Activated CD4-positive, alpha-beta T cell treated with anti-CD3 and anti-CD28 coated beads, Interleukin-2, amount 50 U/mL, for 16 hours (primary cell): Measurements from ENCODE around the gene NUAK2.
"Not testable (repeated sequence)": the region's sequence is repeated elsewhere in the genome, so short reads cannot be mapped to it uniquely, and the experiment has no call there.

Experiments used
- DNase-seq: peaks from one replicate; pipeline ENCODE4 v3.0.0-alpha.2; 2020

The NUAK2 gene

GRCh38 chr1:205321162-205321958 is at the start of gene NUAK2:
Gene NUAK2 (minus strand): TSS chr1:205321745. CDS start chr1:205321628, 117 bp downstream.
- peak; percentile 63 for DNase-seq

- DNase-seq: no peak
Measured at GRCh38 chr1:205370780-205371179, 49.2 kb upstream of the NUAK2 start.

DNA sequence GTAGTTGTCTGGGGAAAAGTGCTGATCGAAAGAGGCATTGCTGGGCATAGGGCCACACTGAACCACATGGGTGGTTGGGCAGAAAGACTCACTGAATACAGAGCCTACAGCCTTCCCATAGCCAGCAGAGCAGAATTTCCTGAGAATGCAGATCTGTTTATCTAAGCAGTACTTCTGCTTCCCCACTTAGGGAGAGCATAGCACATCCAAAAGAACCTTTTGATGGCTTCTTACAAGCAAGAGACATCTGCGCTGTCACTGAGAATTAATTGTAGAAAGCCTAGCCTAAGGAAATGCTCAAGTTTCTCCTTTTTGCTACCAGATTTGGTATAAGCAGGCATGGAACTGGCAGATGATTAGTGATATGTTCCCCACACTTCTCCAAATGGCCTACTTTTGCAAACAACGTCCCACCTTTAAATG is 48.2 kb upstream of the NUAK2 start:
- DNase-seq: no peak

DNA sequence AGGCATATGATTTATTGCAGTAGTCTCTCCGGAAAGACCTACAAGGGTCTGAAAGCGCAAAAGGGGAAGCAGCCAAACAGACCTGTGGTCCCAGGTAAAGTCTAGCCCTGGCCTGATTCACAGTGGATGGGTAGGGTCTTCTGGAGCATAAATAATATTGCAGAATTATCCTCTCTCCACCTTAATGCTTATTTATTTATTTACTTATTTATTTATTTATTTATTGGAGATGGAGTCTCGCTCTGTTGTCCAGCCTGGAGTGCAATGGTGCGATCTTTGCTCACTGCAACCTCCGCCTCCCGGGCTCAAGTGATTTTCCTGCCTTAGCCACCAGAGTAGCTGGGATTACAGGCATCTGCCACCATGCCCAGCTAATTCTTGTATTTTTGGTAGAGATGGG is 46.9 kb upstream of the NUAK2 start:
- DNase-seq: no peak

- DNase-seq: no peak
Measured at GRCh38 chr1:205365945-205366463, 44.5 kb upstream of the NUAK2 start.

DNA sequence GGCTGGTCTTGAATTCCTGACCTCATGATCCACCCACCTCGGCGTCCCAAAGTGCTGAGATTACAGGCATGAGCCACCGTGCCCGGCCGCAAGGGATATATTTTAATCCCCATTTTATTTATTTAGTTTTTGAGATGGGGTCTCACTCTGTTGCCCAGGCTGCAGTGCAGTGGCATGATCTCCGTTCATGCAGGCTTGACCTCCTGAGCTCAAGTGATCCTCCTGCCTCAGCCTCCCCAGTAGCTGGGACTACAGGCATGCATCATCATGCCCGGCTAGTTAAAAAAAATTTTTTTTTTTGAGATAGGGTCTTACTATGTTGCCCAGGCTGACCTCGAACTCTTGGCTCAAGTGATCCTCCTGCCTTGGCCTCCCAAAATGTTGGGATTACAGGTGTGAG is 43.5 kb upstream of the NUAK2 start:
- not testable (repeated sequence) for DNase-seq

DNA sequence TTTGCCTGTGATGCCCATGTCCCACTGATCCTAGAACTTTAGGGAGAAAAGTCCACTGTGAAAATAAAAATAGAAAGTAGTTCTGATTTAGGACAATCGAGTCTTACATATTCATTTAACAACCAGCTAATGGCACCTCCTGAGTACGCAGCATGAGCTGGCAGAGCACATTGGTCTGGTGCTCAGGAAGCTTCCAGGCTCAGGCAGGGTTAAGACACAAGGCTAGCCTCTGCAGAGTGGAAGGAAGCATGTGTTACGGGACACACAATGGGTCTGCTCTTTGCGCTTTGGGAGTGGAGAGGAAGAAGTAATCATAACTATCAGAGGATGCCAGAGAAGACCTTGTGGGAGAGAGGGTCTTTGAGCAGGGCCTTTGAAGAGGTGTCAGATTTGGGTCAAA is 39.3 kb upstream of the NUAK2 start:
- DNase-seq: no peak

GRCh38 chr1:205359771-205360565 is 38.4 kb upstream of the NUAK2 start:
- DNase-seq: no peak

DNA sequence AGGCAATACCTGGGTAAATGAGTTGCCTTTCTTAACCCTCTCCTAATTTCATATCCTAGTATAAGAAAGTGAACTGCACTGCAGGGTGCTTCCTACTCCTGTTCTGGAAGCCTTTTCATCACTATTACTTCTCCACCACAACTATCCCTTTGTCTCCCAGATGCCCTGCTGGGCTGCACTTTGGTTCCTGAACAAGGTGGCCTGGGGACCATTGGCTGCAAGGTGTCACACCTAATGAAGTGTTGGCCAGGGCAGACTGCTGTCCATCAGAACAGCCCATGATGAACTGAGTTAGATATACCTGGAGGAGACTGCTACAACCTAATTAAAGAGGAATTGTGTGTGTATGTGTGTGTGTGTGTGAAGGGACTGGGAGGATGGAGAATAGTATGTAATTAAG is 37.0 kb upstream of the NUAK2 start:
- DNase-seq: no peak

DNA sequence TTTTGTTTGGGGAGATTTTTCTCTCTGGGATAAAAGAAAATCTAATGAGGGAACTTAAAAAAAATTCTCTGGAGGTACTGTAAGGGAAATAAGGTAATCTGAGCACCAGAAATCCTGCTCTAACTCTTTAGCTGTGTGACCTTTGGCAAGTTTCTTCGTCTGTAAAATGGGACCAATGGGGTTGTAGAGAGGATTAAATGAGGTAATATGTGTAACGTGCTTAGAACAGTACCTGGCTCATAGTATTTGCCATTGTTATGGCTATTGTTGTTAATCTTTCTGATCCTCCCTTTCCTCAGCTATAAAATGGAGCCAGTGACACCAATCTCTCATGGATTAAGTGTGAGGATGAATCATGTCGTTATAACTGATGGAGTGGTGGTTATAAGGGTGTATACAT is 36.0 kb upstream of the NUAK2 start:
- DNase-seq: no peak

DNA sequence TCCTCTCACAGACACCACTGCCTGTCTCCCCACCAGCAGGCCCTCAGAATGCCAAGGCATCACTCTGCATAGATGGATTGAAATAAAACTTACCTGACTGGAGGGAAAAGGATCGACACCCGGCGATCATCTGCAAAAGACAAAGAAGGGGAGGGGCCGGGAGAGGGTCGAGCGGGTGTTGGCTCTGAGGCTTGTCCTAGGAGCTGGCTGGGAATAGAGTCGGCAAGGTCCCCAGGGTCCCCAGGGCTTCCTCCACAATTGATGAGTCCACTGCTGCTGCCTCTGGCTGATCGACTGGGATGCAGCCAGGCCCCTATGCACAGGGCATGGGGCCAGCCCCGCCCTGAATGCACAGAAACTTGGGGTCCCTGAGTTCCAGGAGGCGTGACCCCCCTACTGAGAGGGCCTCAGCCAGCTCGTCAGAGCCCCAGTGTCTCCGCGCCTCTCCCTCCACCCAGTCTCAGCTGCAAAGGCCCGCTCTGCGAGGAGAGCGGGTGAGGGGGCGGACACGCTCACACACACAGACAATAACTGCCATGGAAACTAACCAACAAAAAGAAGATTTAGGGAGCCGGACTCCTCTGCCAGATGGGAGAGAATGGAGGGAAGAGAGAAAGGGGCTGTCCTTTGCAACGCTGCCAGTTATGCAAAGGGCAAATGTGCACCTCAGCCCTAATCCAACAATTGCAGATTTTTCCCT is 35.0 kb upstream of the NUAK2 start, which contains the start of gene KLHDC8A:
TSS of gene KLHDC8A (minus strand) at position 483 of the 700 bp plus-strand sequence. CDS start 13,318 bp downstream, outside the sequence.
- DNase-seq: no peak

DNA sequence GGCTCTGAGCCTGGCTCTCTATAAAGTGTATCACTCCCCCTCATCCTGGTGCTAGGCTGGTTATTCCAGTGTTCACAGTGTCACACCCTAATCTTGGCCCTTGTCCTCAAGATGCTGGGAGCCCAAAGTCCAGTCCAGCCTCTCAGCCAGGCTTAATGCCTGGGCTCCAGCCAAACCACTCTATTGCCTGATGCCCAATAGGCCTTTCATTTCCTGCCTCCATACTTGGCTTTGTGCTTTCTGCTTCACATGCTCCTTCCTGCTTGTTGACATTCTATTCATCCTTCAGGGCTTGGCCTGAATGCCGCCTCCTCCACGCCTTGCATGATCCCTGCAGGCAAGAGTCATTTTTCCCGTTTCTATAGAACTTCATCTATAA is 33.5 kb upstream of the NUAK2 start:
- DNase-seq: no peak

DNA sequence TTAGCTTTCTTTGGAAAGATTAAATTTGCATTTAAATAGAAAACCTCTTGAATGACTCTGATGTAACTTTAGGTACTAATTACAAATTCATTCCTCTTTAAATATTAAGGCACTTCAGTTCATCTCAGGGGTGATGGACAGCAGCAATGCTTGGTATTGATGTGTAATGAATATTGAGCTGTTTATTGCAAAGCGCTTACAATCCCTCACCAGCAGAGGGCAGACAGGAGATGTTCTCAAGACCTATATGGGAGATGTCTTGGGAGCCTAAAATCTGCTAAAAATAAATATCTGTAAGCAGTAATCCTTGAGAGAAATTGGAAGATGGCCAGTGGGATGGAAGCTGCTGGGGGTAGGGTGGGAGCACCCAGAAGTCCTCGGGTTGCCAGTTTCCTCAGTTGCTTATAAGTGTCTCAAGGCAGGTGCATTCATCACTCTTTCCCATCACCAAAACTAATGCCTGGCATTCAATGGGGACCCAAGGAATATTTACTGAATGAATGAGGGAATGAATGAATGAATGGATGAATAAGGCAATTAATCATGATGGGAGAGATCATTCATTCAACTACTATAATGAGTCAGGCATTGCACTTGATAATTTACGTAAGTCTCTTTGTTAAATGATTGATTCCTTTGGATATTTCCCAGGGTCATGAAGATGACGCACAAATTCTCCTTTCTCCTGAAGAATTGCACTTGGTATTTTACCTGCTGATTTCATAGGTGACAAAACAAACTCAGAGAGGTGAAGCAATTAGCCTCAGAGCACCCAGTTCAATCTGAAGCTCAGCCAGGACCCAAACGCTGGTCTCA is 32.9 kb upstream of the NUAK2 start:
- peak; percentile 61 for DNase-seq

DNA sequence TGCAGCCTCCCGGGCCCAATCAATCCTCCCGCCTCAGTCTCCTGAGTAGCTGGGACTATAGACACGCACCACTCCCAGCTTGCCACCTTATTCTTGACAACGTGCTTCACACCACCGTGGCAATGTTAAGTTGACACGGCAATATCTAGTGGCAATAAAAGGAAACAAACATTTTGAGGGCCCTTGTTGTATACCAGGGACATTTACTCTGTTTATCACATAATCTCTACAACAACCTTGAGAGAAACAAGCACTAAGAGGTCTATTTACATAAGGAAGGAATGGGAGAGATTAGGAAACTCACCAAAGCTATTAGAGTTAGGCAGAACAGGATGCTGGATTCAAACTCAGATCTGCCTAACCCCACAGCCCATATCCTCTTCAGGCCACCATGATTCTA is 32.1 kb upstream of the NUAK2 start:
- DNase-seq: no peak

DNA sequence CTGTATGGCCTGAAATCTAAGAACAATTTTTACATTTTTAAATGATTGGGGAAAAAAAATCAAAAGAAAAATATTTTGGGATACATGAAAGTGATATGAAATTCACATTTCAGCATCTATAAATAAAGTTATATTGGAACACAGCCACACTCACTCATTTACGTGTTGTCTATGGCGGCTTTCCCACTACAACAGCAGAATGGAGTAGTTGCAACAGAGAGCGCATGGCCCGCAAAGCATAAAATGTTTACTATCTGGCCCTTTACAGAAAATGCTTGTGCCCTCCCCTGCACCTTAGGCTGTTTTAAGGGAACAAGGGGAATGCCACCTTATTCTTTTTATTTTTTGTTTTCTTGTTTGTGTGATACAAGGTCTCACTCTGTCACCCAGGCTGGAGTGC is 31.6 kb upstream of the NUAK2 start:
- DNase-seq: no peak

DNA sequence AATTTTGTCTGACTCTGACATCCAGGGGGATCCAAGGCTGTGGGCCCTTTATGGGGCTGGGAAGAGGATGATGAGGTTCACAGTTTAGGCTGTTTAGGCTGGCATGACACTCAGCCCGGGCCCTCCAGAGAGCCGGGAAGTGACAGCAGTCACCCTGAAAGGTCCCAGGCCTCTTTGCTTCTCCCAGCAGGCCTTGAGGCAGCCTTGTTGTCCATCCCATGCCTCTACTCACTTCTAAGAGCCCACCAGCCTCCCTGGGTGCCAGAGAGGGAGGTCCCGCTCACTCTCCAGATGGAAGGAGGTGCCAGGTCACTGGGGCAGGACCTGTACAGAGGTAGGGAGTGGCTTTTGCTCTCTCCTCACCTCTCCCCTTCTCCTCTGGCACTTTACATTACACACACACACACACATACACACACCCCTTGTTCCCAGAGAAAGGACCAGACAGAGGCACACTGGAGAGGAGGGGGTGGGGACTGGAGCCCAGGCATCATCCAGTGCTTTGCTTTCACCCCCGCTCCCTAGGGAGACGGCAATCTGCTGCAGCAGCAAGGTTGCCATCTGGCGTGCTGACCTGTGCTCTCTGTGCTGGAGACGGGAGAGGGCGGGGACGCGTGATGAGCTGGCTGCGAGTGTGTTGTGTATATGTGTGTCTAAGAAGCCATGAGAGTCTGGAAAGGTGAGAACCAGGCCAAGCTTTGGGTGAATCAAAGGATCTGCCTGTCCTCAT is 30.6 kb upstream of the NUAK2 start:
- DNase-seq: no peak

DNA sequence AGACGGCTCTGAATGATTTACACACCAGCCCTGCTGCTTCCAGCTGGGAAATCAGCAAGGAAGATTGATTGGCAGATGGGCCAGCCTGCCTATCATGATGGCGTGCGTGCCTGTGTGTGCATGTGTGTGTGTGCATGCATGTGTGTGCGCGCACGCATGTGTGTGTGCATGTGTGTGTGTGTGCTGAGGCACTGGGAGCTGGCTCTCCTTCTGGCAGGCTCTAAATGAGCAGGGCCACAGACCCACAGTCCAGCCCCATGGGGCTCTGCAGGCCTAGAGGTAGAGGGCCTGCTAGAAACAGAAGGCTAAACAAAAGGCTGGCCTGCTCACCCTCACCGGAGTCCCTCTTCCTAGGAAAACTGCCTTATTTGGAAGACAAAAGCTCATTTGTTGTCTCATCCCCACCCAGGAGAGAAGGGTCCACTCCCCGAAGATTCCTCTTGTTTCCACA is 29.2 kb upstream of the NUAK2 start:
- DNase-seq: no peak

- DNase-seq: no peak
Measured at GRCh38 chr1:205350124-205350523, 28.6 kb upstream of the NUAK2 start.

DNA sequence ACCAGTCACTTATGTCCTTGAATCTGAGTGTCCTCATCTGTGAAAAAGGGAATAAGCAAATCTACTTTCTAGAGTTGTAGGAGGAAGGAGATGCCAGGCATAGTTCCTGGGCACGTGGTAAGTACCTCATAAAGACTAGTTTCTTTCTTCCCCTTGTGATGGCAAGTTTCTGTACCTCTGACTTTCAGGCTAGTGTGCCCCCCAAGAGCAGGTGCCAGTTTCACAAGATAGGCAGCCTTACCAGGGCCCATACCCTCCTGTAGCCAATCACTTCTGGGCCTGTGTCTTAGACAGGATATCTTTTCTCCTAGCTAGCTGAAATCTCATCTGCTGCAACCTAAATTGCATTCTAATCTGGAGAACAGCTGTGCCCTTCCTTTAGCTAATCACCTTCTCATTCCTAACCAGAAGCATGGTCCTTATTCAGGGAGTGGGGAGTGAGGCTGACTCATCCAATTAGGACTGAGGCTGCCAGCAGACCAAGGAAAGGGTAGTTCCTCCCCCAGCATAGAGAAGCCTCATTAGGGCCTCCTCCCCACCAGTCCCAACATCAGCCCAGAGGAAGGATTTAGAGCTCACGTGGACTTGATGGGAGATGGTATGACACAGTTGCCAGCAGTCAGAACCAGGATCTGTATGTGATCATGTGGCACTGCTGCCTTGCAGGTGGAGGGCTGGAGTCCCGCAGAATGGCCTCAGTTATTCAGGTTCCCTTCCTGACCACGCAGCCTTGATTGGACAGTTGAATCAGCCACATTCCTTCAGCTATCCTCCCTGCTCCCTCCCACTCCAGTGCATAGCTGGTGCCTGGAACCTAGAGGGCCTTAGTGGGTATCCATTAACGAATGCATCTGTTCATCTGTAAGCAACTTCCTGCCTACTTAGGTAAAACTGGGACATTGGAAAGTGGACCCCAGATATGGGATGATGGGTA is 27.3 kb upstream of the NUAK2 start:
- no peak for DNase-seq

DNA sequence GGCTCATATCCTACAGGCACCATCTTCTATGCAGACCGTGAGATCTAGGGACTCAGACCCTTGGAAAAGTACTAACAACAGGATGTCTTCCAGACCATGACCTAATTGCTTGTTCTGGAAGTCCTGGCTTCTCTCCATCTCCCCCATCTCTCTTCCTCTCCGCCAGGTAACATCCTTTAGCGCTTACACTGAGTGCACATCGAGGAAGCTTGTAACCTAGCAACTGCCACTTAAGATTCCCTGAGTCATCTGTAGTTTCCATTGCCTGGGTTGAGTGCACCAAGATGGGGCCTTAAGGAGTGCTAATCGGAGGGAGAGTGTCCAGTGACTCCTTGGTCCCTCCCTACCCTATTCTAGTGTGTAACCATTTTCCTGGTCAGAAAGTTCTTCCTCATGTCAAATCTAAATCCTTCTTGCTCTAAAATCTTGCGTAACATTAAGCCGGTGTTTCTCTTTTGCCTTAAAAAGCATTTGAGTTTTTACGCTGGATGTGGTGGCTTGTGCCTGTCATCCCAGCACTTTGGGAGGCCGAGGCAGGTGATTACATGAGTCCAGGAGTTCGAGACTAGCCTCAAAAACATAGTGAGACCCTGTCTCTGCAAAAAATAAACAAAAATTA is 25.5 kb upstream of the NUAK2 start:
- no peak for DNase-seq
